T-cell (primary cell): ENCODE measurements around the gene CST9. TPM values are rescaled to one million over a fixed set of nuclear protein-coding genes. Genes with fewer than 3 reads are reported as not detected.
A peak's percentile ranks its signal among the peaks of the same experiment; 100 is the strongest.
"Not testable (repeated sequence)": the region's sequence is repeated elsewhere in the genome, so short reads cannot be mapped to it uniquely, and the experiment has no call there.

Experiments
- ATAC-seq, 4 experiments: fragments of 200-7000 bp in 3 of 4; fragments of 150-1000 bp in 1 of 4; cut with Tn5 transposase; replicated peaks in 1 of 4; 1 replicate in 3 of 4; 2 replicates in 1 of 4; pipeline ENCODE4 v1.10.0; 2021; ENCODE audit warnings: moderate library complexity in 3 of 4, mild to moderate bottlenecking in 2 of 4, moderate number of reproducible peaks in 1 of 4
- CTCF ChIA-PET, 2 donors: fragments of 300-600 bp; sonication (Branson Sonifier 250); formaldehyde crosslinking; loops; one replicate each; lab custom pipeline; 2022; ENCODE audit warnings: antibody characterized with exemption in 2 of 2; lab: Charles Lee
- POLR2A ChIA-PET, 2 donors: fragments of 300-600 bp; sonication (Branson Sonifier 250); formaldehyde crosslinking; loops; one replicate each; lab custom pipeline; 2022; ENCODE audit warnings: antibody characterized with exemption in 2 of 2; lab: Charles Lee
- DNase-seq, 35 experiments: peaks; one replicate each; pipeline versions ENCODE4 v3.0.0 to v3.0.0-alpha.2; 2013 to 2023
- H3K27ac ChIP-seq: one replicate; pipeline ENCODE4 v1.5.1; 2013; ENCODE audit warnings: low read length
- H3K27me3 ChIP-seq, 2 experiments: replicated peaks in 1 of 2; 1 replicate in 1 of 2; 2 replicates in 1 of 2; pipeline versions ENCODE4 v1.6.1 to v1.7.0; 2013; ENCODE audit warnings: low read length in 1 of 2, mixed read lengths in 1 of 2; ENCODE audit not compliant: control insufficient read depth in 2 of 2, insufficient read depth in 2 of 2; ENCODE audit errors: extremely low read depth in 1 of 2
- H3K36me3 ChIP-seq, 2 donors: 1 replicate in 1 of 2; 2 replicates in 1 of 2; pipeline versions ENCODE4 v1.6.1 to v1.7.0; 2013; ENCODE audit warnings: low read length in 1 of 2; ENCODE audit not compliant: control insufficient read depth in 2 of 2, insufficient read depth in 1 of 2; ENCODE audit errors: extremely low read depth in 1 of 2
- H3K4me1 ChIP-seq, 2 experiments: 1 replicate in 1 of 2; 2 replicates in 1 of 2; pipeline versions ENCODE4 v1.6.1 to v1.7.0; 2013; ENCODE audit warnings: low read length in 2 of 2, mixed read lengths in 1 of 2; ENCODE audit not compliant: insufficient read depth in 2 of 2, control insufficient read depth in 1 of 2; ENCODE audit errors: extremely low read depth in 1 of 2
- H3K4me3 ChIP-seq, 2 donors: 1 replicate in 1 of 2; 2 replicates in 1 of 2; pipeline versions ENCODE4 v1.5.1 to v1.7.0; 2013; ENCODE audit warnings: mild to moderate bottlenecking in 2 of 2, low read length in 1 of 2, moderate library complexity in 1 of 2; ENCODE audit not compliant: control insufficient read depth in 1 of 2; ENCODE audit errors: extremely low read depth in 1 of 2
- H3K9me3 ChIP-seq: 2 replicates; pipeline ENCODE4 v1.7.0; 2013
- H3K27ac Mint-ChIP-seq, 2 donors: one replicate each; pipeline ENCODE4 v1.8.0; 2020 to 2021; ENCODE audit warnings: mild to moderate bottlenecking in 2 of 2, mixed read lengths in 2 of 2
- H3K27me3 Mint-ChIP-seq, 2 donors: one replicate each; pipeline ENCODE4 v1.8.0; 2021 to 2022; ENCODE audit warnings: mixed read lengths in 2 of 2
- H3K36me3 Mint-ChIP-seq: one replicate; pipeline ENCODE4 v1.8.0; 2021; ENCODE audit warnings: mixed read lengths
- H3K4me1 Mint-ChIP-seq, 3 donors: one replicate each; pipeline ENCODE4 v1.8.0; 2020 to 2022; ENCODE audit warnings: mixed read lengths in 3 of 3, mild to moderate bottlenecking in 1 of 3
- H3K4me3 Mint-ChIP-seq, 3 donors: one replicate each; pipeline ENCODE4 v1.8.0; 2020 to 2022; ENCODE audit warnings: mild to moderate bottlenecking in 3 of 3, mixed read lengths in 3 of 3, moderate library complexity in 3 of 3
- H3K9me3 Mint-ChIP-seq, 3 donors: one replicate each; pipeline ENCODE4 v1.8.0; 2020 to 2022; ENCODE audit warnings: mixed read lengths in 3 of 3
- WGBS: methylation state at CpG from one replicate; pipeline ENCODE4 v1.1.5; 2013; ENCODE audit warnings: missing lambda C conversion rate; ENCODE audit not compliant: insufficient coverage; 5-methylcytosine and 5-hydroxymethylcytosine counted together
- total RNA-seq, 35 experiments: library from RNA in 6 of 35; stranded (reverse) in 6 of 35; fragments of 120-200 nt in 1 of 35; gene quantifications; one replicate each; pipeline versions ENCODE4 v1.2.1 to v1.2.4 and lab custom pipeline; 2013 to 2026

The CST9 gene
- total RNA-seq, 5 donors from 2014 or later (not counting 1 experiment from before 2014, with no cell fraction given): not detected

DNA sequence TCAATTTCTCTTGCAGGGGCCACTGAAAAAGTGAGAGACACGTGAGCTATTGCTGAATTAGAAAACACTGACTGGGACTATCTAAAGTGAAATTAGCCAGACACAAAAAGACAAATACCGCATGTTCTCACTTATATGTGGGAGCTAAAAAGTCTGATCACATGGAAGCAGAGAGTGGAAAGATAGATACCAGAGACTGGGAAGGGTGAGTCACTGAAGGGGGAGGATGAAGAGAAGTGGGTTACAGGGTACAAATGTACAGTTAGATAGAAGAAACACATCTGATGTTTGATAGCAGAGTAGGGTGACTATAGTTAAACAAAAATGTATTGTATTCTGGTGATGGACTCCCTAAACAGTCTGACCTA is 18.6 kb upstream of the CST9 start:
- Histone ChIP-seq H3K36me3 (no peaks in the 10 kb centered on the region), H3K27ac (no peak overlapping the region), H3K27me3 (peaks cover 0 to 18% of the 10 kb centered on the region in 2 experiments), H3K4me1 (no peaks in the 10 kb centered on the region), H3K9me3 (no peaks in the 10 kb centered on the region), H3K4me3 (no peak overlapping the region)
- H3K27me3 Mint-ChIP-seq: peaks cover 8 to 22% of the 10 kb centered on the region in 2 donors
- no peak for DNase-seq
- no peak overlapping the region for H3K27ac Mint-ChIP-seq
- no peaks in the 10 kb centered on the region for H3K9me3 Mint-ChIP-seq
- H3K4me1 Mint-ChIP-seq: peaks cover 0 to 3% (median 0%) of the 10 kb centered on the region in 3 donors
- no peak for ATAC-seq
- POLR2A ChIA-PET: no interaction called here
- no peaks in the 10 kb centered on the region for H3K36me3 Mint-ChIP-seq
- 100% methylated on average over 1 of the region's 2 CpGs for WGBS
- CTCF ChIA-PET: no interaction called here
- H3K4me3 Mint-ChIP-seq: no peak overlapping the region

DNA sequence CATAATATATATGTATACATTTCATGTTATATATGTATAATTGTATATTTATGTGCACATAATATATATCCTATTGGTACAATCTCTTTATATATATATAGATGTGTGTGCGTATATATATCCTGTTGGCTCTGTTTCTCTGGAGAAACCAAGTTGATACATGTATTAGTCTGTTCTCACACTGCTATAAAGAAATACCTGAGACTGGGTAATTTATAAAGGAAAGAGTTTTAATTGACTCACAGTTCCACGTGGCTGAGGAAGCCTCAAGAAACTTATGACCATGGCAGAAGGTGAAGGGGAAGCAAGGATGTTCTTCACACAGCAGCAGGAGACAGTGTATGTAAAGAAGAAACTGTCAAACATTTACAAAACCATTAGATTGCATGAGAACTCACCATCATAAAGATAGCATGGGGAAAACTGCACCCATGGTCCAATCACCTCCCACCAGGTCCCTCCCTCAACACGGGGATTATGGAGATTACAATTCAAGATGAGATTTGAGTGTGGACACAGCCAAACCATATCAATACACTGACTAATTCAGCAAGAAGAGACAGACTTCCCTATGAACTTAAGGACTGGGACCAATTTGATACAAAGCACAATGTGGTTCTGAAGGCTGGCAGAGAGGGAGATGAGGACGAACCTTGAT is 18.1 kb upstream of the CST9 start:
- Mint-ChIP-seq H3K27ac (no peak overlapping the region), H3K27me3 (peaks cover 12 to 22% of the 10 kb centered on the region in 2 donors), H3K9me3 (no peaks in the 10 kb centered on the region), H3K4me1 (peaks cover 0 to 3% (median 0%) of the 10 kb centered on the region in 3 donors), H3K4me3 (no peak overlapping the region), H3K36me3 (no peaks in the 10 kb centered on the region)
- H3K36me3 ChIP-seq: no peaks in the 10 kb centered on the region
- H3K27me3 ChIP-seq: peaks cover 0 to 14% of the 10 kb centered on the region in 2 experiments
- H3K4me1 ChIP-seq: no peaks in the 10 kb centered on the region
- H3K9me3 ChIP-seq: no peaks in the 10 kb centered on the region
- ATAC-seq (no peak), DNase-seq (no peak)
- H3K4me3 ChIP-seq: no peak overlapping the region
- ChIA-PET CTCF (no interaction called here), POLR2A (no interaction called here)
- no CpG with 5 or more reads among the region's 4 CpGs for WGBS
- H3K27ac ChIP-seq: no peak overlapping the region

- ATAC-seq (no peak), DNase-seq (no peak)
- no peaks in the 10 kb centered on the region for H3K9me3 ChIP-seq
- Mint-ChIP-seq H3K9me3 (no peaks in the 10 kb centered on the region), H3K27ac (no peak overlapping the region), H3K27me3 (peaks cover 19 to 27% of the 10 kb centered on the region in 2 donors), H3K4me3 (no peak overlapping the region), H3K4me1 (peaks cover 0 to 3% (median 0%) of the 10 kb centered on the region in 3 donors), H3K36me3 (no peaks in the 10 kb centered on the region)
- ChIA-PET CTCF (no interaction called here), POLR2A (interaction anchor here in 1 of 2 donors (0.7 kb wide), 1 partner anchor 109 kb away, joined by 8 read pairs; no protein-coding TSS in a partner anchor)
- H3K27me3 ChIP-seq: peaks cover 0 to 14% of the 10 kb centered on the region in 2 experiments
- H3K4me3 ChIP-seq: no peak overlapping the region
- H3K36me3 ChIP-seq: no peaks in the 10 kb centered on the region
- no peak overlapping the region for H3K27ac ChIP-seq
- no peaks in the 10 kb centered on the region for H3K4me1 ChIP-seq
- 24% methylated on average over 3 of the region's 4 CpGs for WGBS
Observed at GRCh38 chr20:23622839-23623343, 17.2 kb upstream of the CST9 start.

GRCh38 chr20:23622401-23622800 is 16.7 kb upstream of the CST9 start:
- peaks cover 0 to 14% of the 10 kb centered on the region in 2 experiments for H3K27me3 ChIP-seq
- H3K4me3 ChIP-seq, H3K36me3 Mint-ChIP-seq, CTCF ChIA-PET, H3K9me3 ChIP-seq, DNase-seq, H3K27ac Mint-ChIP-seq, H3K36me3 ChIP-seq, H3K4me1 Mint-ChIP-seq, H3K4me1 ChIP-seq, H3K4me3 Mint-ChIP-seq, ATAC-seq, H3K27ac ChIP-seq, H3K9me3 Mint-ChIP-seq: not testable (repeated sequence)
- peaks cover 19 to 26% of the 10 kb centered on the region in 2 donors for H3K27me3 Mint-ChIP-seq
- POLR2A ChIA-PET: interaction anchor here in 1 of 2 donors (0.7 kb wide), 1 partner anchor 109 kb away, joined by 8 read pairs; no protein-coding TSS in a partner anchor
- no CpG with 5 or more reads among the region's 3 CpGs for WGBS

DNA sequence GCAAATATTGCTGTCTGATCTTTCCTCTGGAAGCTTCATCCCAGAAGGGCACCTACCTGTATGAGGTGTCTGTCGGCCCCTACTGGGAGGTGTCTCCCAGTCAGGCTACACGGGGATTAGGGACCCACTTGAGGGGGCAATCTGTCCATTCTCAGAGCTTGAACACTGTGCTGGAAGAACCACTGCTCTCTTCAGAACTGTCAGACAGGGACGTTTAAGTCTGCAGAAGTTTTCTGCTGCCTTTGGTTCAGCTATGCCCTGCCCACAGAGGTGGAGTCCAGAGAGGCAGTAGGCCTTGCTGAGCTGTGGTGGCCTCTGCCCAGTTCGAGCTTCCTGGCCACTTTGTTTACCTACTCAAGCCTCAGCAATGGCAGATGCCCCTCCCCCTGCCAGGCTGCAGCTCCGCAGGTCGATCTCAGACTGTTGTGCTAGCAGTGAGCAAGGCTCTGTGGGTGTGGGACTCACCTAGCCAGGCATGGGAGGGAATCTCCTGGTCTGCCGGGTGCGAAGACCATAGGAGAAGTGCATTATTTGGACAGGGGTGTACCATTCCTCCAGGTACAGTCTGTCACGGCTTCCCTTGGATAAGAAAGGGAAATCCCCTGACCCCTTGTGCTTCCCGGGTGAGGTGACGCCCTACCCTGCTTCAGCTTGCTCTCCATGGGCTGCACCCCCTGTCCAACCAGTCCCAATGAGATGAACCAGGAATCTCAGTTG is 15.1 kb upstream of the CST9 start:
- POLR2A ChIA-PET, H3K4me1 ChIP-seq, H3K9me3 Mint-ChIP-seq, H3K4me3 ChIP-seq, ATAC-seq, H3K36me3 Mint-ChIP-seq, H3K27ac ChIP-seq, DNase-seq, H3K4me3 Mint-ChIP-seq, H3K9me3 ChIP-seq, H3K4me1 Mint-ChIP-seq, H3K36me3 ChIP-seq: not testable (repeated sequence)
- WGBS: 87% methylated on average over 9 of the region's 11 CpGs
- peaks cover 0 to 13% of the 10 kb centered on the region in 2 experiments for H3K27me3 ChIP-seq
- CTCF ChIA-PET: interaction anchor here in 1 of 2 donors (1.5 kb wide), 1 partner anchor 14 kb away, joined by 3 read pairs; no protein-coding TSS in a partner anchor
- peaks cover 19 to 26% of the 10 kb centered on the region in 2 donors for H3K27me3 Mint-ChIP-seq
- H3K27ac Mint-ChIP-seq: peak overlapping the region in 1 of 2 donors; percentile 15

GRCh38 chr20:23614163-23614562 is 8.4 kb upstream of the CST9 start:
- Histone ChIP-seq H3K9me3 (no peaks in the 10 kb centered on the region), H3K27ac (no peak overlapping the region), H3K4me1 (no peaks in the 10 kb centered on the region), H3K27me3 (no peaks in the 10 kb centered on the region), H3K36me3 (no peaks in the 10 kb centered on the region), H3K4me3 (no peak overlapping the region)
- Mint-ChIP-seq H3K9me3 (no peaks in the 10 kb centered on the region), H3K27ac (no peak overlapping the region), H3K36me3 (no peaks in the 10 kb centered on the region), H3K4me3 (no peak overlapping the region), H3K27me3 (peaks cover 6 to 10% of the 10 kb centered on the region in 2 donors), H3K4me1 (no peaks in the 10 kb centered on the region)
- WGBS: 86% methylated on average over 4 of the region's 5 CpGs
- POLR2A ChIA-PET: no interaction called here
- DNase-seq: no peak
- CTCF ChIA-PET: no interaction called here
- no peak for ATAC-seq
